HUES48 (cell line): Measurements from ENCODE around the gene SASH1.
"Not testable (repeated sequence)": the region's sequence is repeated elsewhere in the genome, so short reads cannot be mapped to it uniquely, and the experiment has no call there.

Source experiments
- H3K27ac ChIP-seq: one replicate; pipeline ENCODE4 v1.7.0; 2013; ENCODE audit warnings: low read depth, low read length, inconsistent platforms
- H3K27me3 ChIP-seq: 2 replicates; pipeline ENCODE4 v1.6.1; 2013; ENCODE audit warnings: mild to moderate bottlenecking, low read length; ENCODE audit not compliant: control insufficient read depth, insufficient read depth
- H3K36me3 ChIP-seq: 2 replicates; pipeline ENCODE4 v1.6.1; 2013; ENCODE audit warnings: low read length; ENCODE audit not compliant: control insufficient read depth, insufficient read depth
- H3K4me1 ChIP-seq: 2 replicates; pipeline ENCODE4 v1.6.1; 2013; ENCODE audit warnings: mild to moderate bottlenecking, low read length; ENCODE audit not compliant: control insufficient read depth, insufficient read depth
- H3K4me3 ChIP-seq: 2 replicates; pipeline ENCODE4 v1.5.1; 2013; ENCODE audit warnings: mild to moderate bottlenecking, low read depth, low read length
- H3K9ac ChIP-seq: 2 replicates; pipeline ENCODE4 v1.6.1; 2013; ENCODE audit warnings: mild to moderate bottlenecking, low read depth, low read length, moderate library complexity
- H3K9me3 ChIP-seq: 2 replicates; pipeline ENCODE4 v1.6.1; 2013; ENCODE audit warnings: low read length; ENCODE audit not compliant: control insufficient read depth, insufficient read depth

SASH1 gene

DNA sequence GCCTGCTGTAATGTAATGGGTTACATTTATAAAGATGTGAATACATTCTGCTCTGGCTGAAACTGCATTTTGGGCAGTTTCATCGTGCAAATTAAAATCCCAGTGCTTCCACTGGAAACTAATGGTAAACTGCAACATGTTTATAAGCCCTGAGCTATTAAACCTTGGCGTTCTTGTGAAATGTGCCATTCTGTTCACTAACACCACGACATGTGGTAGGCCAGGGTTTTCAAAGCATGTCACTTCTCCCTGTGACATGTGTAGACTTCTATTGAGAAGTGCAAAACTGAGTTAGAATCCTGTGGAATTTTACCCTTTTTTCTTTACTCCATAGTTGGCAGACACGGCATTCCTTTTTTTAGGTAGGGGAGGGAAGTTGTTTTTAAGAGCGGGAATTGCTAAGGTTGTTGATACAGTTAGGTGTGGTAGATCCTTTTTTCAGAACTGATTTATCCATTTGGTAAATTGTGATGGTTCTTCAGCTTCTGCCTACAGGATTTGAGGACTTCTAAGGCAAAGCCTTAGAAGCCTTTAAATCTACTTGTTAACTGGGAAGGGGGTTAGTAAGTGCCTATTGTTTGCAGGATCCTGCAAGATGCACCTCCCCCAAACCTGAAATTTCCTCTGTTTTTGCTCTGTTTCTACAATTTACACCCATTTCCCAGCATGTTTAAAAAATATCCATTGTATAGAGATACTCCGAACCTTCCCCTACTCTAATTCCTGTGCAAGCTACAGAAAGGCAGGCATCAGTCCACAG is 4.2 kb downstream of the SASH1 start:
- no peaks in the 10 kb centered on the region for H3K36me3 ChIP-seq
- no peaks in the 10 kb centered on the region for H3K9me3 ChIP-seq
- peak overlapping the region; percentile 41 for H3K4me3 ChIP-seq
- H3K27ac ChIP-seq, result peak overlapping the region; percentile 93
- H3K27me3 ChIP-seq, result no peaks in the 10 kb centered on the region
- H3K4me1 ChIP-seq, result peaks cover 72% of the 10 kb centered on the region
- peak overlapping the region; percentile 57 for H3K9ac ChIP-seq

DNA sequence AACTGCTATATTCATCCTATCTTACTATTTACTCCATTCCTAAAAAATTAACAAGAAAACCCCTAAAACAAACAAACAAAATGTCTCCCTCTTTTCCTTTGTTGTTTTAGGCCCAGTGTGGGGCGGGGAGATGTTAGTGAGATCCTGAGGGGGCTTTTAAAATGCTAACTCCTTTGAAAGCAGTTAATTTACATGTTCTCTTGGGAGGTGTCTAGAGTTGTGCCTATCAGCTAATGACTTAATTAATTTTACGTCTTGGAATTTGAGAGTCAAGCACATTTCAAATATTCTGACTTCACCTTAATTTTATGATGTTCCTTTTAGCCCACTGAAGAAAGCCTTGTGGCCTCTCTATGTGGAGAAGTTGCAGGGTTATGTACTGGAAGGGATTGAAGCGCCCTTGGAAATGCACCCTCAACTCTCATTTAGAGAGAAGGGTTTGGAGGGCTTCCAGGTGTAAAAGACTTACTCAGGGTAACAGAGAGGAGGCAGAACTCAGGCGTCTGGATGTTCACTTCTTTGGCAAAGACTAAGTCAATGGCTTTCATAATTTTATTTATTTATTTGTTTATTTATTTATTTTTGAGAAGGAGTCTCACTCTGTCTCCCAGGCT is 4.9 kb downstream of the SASH1 start:
- Histone ChIP-seq H3K4me1 (peaks cover 72% of the 10 kb centered on the region), H3K9me3 (no peaks in the 10 kb centered on the region), H3K27ac (peak overlapping the region; percentile 93), H3K27me3 (no peaks in the 10 kb centered on the region), H3K36me3 (no peaks in the 10 kb centered on the region), H3K9ac (peak overlapping the region; percentile 57), H3K4me3 (peak overlapping the region; percentile 41)

DNA sequence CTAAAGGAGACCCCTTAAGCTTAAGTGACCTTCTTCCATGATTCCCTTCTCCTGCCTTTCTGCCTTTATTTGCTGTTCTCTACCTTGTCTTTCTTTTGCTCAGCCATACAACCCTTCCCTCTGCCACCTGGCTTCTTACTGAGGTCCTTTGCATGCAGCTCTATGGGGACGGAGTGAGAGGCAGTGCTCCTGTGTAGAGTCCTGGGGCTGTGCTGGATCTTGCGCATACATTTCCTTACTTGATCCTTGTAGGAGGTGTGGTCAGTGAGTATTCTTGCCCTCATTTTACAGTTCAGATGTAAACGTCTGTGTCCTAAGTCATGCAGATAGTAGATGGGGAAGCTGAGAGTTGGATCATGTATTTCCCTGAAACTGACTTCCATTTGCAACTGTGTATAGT is 5.7 kb downstream of the SASH1 start:
- Histone ChIP-seq H3K36me3 (no peaks in the 10 kb centered on the region), H3K4me3 (no peak overlapping the region), H3K4me1 (peaks cover 72% of the 10 kb centered on the region), H3K27me3 (no peaks in the 10 kb centered on the region), H3K9me3 (no peaks in the 10 kb centered on the region), H3K27ac (peak overlapping the region; percentile 59), H3K9ac (no peak overlapping the region)

DNA sequence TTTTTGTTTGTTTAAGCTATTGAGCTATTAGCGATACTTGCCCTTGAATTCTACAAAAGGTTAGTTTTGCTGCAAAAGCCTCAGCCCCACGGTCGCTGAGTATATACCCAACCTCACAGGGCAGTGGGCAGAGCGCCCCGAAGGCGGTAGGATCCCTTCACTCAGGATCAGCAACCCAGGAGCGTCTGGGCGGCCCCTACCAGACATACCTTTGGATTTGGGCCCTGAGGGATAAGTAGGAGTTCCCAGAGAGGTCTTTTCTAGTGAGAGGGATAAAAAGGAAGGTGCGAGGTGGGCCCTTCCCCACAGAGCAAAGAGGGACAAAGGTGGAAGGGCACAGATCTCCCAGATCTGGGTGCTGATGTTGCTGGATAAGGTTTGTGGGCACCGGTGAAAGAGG is 6.1 kb downstream of the SASH1 start:
- Histone ChIP-seq H3K9ac (no peak overlapping the region), H3K27me3 (no peaks in the 10 kb centered on the region), H3K4me3 (no peak overlapping the region), H3K4me1 (peaks cover 68% of the 10 kb centered on the region), H3K9me3 (no peaks in the 10 kb centered on the region), H3K36me3 (no peaks in the 10 kb centered on the region), H3K27ac (no peak overlapping the region)

DNA sequence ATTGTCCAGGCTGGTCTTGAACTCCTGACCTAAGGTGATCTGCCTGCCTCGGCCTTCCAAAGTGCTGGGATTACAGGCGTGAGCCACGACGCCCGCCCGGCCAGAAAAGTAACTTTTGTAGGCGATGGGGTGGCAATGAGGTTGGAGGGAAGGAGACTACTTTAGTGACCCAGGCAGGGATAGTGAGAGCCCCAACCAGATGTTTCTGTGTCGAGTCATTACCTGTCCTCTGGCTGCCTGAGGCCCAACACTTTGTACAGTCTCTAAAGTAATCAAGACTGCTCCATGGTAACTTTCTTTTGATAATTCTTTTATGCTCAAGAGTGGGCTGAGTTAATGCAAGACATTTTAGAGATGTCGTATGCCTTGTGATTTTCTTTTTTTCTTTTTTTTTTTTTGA is 6.8 kb downstream of the SASH1 start:
- Histone ChIP-seq H3K27me3 (no peaks in the 10 kb centered on the region), H3K9me3 (no peaks in the 10 kb centered on the region), H3K36me3 (no peaks in the 10 kb centered on the region), H3K27ac (no peak overlapping the region), H3K4me3 (no peak overlapping the region), H3K9ac (no peak overlapping the region), H3K4me1 (peaks cover 61% of the 10 kb centered on the region)

DNA sequence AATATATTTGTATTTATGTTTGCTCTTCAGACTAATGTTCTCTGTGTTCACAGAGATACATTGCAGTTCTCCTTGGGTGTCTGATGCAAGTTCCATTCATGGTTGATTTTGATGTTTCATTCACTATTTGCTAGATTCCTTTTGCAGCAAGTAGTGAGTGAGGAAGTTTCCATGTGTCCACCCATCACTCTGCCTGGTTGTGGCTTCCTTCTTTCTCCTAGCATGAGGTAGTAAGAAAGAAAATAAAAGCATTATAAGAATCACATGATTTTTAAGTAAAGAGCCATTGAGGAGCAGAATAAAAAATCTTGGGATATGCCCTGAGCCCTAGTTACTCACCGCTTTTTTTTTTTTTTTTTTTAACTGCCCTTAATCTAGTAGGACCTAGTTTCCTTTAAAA is 8.7 kb downstream of the SASH1 start:
- H3K9me3 ChIP-seq, result no peaks in the 10 kb centered on the region
- no peak overlapping the region for H3K27ac ChIP-seq
- H3K36me3 ChIP-seq, result no peaks in the 10 kb centered on the region

DNA sequence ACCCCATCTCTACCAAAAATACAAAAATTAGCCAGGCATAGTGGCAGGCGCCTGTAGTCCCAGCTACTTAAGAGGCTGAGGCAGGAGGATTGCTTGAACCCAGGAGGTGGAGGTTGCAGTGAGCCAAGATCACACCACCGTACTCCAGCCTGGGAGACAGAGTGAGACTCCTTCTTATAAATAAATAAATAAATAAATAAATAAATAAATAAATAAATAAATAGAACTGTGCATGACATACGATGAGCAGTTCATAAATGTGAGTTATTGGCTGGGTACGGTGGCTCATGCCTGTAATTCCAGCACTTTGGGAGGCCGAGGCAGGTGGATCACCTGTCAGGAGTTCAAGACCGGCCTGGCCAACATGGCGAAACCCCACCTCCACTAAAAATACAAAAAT is 9.8 kb downstream of the SASH1 start:
- H3K27me3 ChIP-seq, H3K36me3 ChIP-seq, H3K4me3 ChIP-seq, H3K27ac ChIP-seq, H3K9ac ChIP-seq, H3K9me3 ChIP-seq: not testable (repeated sequence)
- peaks cover 48% of the 10 kb centered on the region for H3K4me1 ChIP-seq

More for the DNA sequence above, 8.7 kb downstream of the SASH1 start:
- no peak overlapping the region for H3K9ac ChIP-seq
- no peaks in the 10 kb centered on the region for H3K27me3 ChIP-seq
- H3K4me1 ChIP-seq, result peaks cover 49% of the 10 kb centered on the region
- H3K4me3 ChIP-seq, result no peak overlapping the region

DNA sequence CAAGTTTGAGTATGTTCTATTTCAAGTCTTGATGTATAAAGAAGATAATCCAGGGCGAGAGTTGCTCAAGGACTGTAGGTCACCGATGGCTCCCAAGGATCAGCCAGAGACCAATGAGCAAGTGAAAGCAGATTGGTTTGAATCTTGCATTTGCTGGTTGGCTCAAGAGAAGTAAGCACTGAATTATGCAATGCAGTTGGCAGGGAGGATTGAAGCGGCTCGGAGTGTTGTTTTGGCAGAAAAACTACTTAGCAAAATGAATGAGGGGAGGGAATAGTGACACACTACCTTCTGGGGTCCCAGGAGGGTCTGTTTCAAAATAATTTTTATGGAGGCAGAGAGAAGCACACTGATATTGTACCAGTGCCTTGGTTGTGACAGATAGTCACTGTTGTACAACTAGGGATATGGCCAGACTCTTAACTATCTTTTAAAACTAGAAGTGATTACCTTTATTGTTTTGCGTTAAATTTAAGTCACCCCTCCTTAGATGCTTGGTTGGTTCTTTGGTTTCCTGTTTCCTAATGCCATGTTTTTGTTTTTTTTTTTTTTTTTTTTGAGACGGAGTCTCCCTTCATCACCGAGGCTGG is 15.7 kb downstream of the SASH1 start:
- H3K9ac ChIP-seq, result no peak overlapping the region

DNA sequence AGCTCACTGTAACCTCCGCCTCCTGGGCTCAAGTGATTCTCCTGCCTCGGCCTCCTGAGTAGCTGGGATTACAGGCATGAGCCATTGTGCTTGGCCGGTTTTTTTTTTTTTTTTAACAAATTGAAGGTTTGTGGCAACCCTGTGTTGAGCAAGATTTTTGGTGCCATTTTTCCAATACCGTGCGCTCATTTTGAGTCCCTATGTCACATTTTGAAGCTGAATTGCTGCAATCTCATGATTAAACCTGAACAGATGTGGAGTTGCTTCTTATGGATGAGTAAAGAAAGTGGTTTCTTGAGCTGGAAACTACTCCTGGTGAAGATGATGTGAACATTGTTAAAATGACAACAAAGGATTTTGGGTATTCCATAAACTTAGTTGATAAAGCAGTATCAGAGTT is 16.6 kb downstream of the SASH1 start:
- peaks cover 24% of the 10 kb centered on the region for H3K4me1 ChIP-seq
- H3K9me3 ChIP-seq, result no peaks in the 10 kb centered on the region
- H3K9ac ChIP-seq, result no peak overlapping the region
- no peaks in the 10 kb centered on the region for H3K36me3 ChIP-seq
- H3K27me3 ChIP-seq, result no peaks in the 10 kb centered on the region
- no peak overlapping the region for H3K27ac ChIP-seq
- H3K4me3 ChIP-seq, result no peak overlapping the region

More for the DNA sequence above, 15.7 kb downstream of the SASH1 start:
- no peaks in the 10 kb centered on the region for H3K9me3 ChIP-seq
- no peaks in the 10 kb centered on the region for H3K27me3 ChIP-seq
- no peak overlapping the region for H3K4me3 ChIP-seq
- no peak overlapping the region for H3K27ac ChIP-seq
- peaks cover 24% of the 10 kb centered on the region for H3K4me1 ChIP-seq
- H3K36me3 ChIP-seq, result no peaks in the 10 kb centered on the region

DNA sequence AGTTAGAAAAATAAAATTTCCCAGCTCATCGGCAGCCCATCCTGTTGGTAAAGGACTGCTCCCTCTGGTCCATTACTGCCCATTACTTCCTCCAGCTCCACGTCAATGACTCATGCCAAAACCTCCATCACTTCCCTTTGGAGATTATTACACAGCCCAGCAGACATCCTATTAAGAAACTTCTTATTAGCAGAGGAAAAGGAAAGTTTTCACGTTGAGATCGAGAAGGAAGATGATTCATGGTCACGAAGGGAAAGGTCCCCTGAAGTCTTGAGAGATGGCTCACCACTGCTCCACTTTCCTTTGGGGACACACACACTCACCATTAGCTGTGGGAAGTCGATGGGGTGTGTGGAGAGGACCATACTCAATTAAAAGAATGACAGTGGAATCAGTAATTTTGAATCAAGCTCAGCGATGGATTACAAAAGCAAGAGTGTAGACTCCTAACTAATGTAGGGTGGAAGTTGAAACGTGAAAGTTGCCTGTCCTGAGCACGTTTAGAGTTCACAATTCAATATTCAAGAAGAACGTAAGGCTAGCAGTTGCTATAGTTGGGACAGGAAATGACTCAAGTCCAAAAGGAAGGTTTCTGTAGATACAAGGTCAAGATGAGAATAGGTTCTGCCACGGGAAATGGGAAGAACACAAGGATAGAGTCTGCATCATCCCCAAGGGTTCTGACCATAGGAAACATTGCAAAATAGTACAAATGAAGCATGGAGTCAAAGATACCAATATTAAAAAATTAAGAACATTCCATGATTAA is 21.6 kb downstream of the SASH1 start:
- H3K27me3 ChIP-seq, result no peaks in the 10 kb centered on the region

DNA sequence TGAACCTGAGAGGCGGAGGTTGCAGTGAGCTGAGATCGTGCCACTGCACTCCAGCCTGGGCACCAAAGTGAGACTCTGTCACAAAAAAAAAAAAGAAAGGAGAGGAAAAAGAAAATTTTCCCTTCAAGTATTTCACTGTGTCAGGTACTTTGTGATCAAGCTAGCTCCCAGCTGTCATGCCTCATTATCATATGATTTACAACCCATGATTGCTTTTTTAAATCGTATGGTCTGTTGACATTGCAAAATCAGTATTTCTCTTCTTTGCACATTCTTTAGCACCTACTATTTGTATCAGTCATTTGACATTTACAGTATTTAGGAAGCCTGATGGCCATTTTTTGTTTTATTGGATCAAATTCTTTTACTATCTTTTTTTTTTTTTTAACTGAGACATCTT is 22.4 kb downstream of the SASH1 start:
- Histone ChIP-seq H3K4me3 (no peak overlapping the region), H3K9me3 (no peaks in the 10 kb centered on the region), H3K27me3 (no peaks in the 10 kb centered on the region), H3K27ac (no peak overlapping the region), H3K4me1 (peaks cover 23% of the 10 kb centered on the region), H3K9ac (no peak overlapping the region), H3K36me3 (no peaks in the 10 kb centered on the region)

More for the DNA sequence above, 21.6 kb downstream of the SASH1 start:
- no peaks in the 10 kb centered on the region for H3K9me3 ChIP-seq
- no peak overlapping the region for H3K27ac ChIP-seq
- no peaks in the 10 kb centered on the region for H3K36me3 ChIP-seq
- H3K4me3 ChIP-seq, result no peak overlapping the region
- peaks cover 21% of the 10 kb centered on the region for H3K4me1 ChIP-seq
- H3K9ac ChIP-seq, result no peak overlapping the region
